H1 (cell line): ENCODE results near the gene GDF15. TPM values are rescaled to one million over a fixed set of nuclear protein-coding genes. Genes with fewer than 3 reads are reported as not detected.

ENCODE experiments used
- CTCF ChIA-PET: fragments of 300-600 bp; sonication (Branson Sonifier 250); formaldehyde crosslinking; loops from one replicate; lab custom pipeline; 2021; ENCODE audit not compliant: partially characterized antibody; lab: Charles Lee
- POLR2A ChIA-PET: fragments of 300-600 bp; sonication (Branson Sonifier 250); formaldehyde crosslinking; loops from one replicate; lab custom pipeline; 2021; ENCODE audit warnings: inconsistent platforms; ENCODE audit not compliant: partially characterized antibody; lab: Charles Lee
- DNase-seq, 2 experiments: peaks; one replicate each; pipeline versions ENCODE4 v3.0.0 to v3.0.0-alpha.2; 2010 to 2022; ENCODE audit warnings: low spot score in 2 of 2, low read depth in 1 of 2, mixed read lengths in 1 of 2
- FAIRE-seq: peaks from 2 replicates; lab custom pipeline; 2011; peaks lifted over from hg19 to GRCh38; lab: Jason Lieb, UNC
- H2AFZ ChIP-seq: 2 replicates; pipeline ENCODE4 v1.8.1; 2012; ENCODE audit warnings: low read length, inconsistent platforms
- H2AK5ac ChIP-seq: 2 replicates; pipeline ENCODE4 v1.6.1; 2013; ENCODE audit warnings: low read depth, low read length
- H2BK120ac ChIP-seq: replicated peaks from 2 replicates; pipeline ENCODE3; 2013; ENCODE audit warnings: low read depth, low read length, inconsistent platforms
- H2BK12ac ChIP-seq: 2 replicates; pipeline ENCODE4 v1.6.1; 2013; ENCODE audit warnings: low read depth, low read length
- H2BK15ac ChIP-seq: 2 replicates; pipeline ENCODE4 v1.6.1; 2013; ENCODE audit warnings: low read length
- H2BK20ac ChIP-seq: 2 replicates; pipeline ENCODE4 v1.6.1; 2013; ENCODE audit warnings: low read length
- H2BK5ac ChIP-seq: 2 replicates; pipeline ENCODE4 v1.6.1; 2013; ENCODE audit warnings: low read depth, low read length
- H3K14ac ChIP-seq: 2 replicates; pipeline ENCODE4 v1.6.1; 2013; ENCODE audit warnings: inconsistent platforms; ENCODE audit not compliant: insufficient read length
- H3K18ac ChIP-seq: 2 replicates; pipeline ENCODE4 v1.6.1; 2013; ENCODE audit warnings: low read length; ENCODE audit errors: extremely low read depth
- H3K23ac ChIP-seq: 2 replicates; pipeline ENCODE4 v1.6.1; 2013; ENCODE audit warnings: inconsistent platforms; ENCODE audit not compliant: insufficient read length
- H3K23me2 ChIP-seq: 2 replicates; pipeline ENCODE4 v1.6.1; 2013; ENCODE audit warnings: low read depth, low read length
- H3K27ac ChIP-seq: 2 replicates; pipeline ENCODE4 v1.6.1; 2011; ENCODE audit warnings: low read depth, low read length, inconsistent platforms
- H3K27me3 ChIP-seq, 4 experiments: replicated peaks in 1 of 4; 1 replicate in 1 of 4; 2 replicates in 3 of 4; pipeline versions ENCODE4 v1.6.1 to v1.8.1; 2011 to 2013; ENCODE audit warnings: low read length in 3 of 4, mild to moderate bottlenecking in 3 of 4, inconsistent platforms in 2 of 4, mixed read lengths in 2 of 4, moderate library complexity in 1 of 4; ENCODE audit not compliant: control insufficient read depth in 3 of 4, insufficient read depth in 3 of 4; ENCODE audit errors: extremely low read depth in 1 of 4
- H3K36me3 ChIP-seq, 4 experiments: 2 replicates each; pipeline versions ENCODE4 v1.6.1 to v1.8.1; 2011 to 2013; ENCODE audit warnings: mild to moderate bottlenecking in 4 of 4, low read length in 3 of 4, moderate library complexity in 2 of 4, control low read depth in 1 of 4, inconsistent platforms in 1 of 4; ENCODE audit not compliant: insufficient read depth in 4 of 4, control insufficient read depth in 2 of 4
- H3K4ac ChIP-seq: replicated peaks from 2 replicates; pipeline ENCODE3; 2013; ENCODE audit warnings: low read length, low read depth, mixed read lengths, inconsistent platforms; ENCODE audit not compliant: insufficient read length
- H3K4me1 ChIP-seq, 4 experiments: replicated peaks in 1 of 4; 1 replicate in 1 of 4; 2 replicates in 3 of 4; pipeline versions ENCODE4 v1.6.1 to v1.8.1; 2011 to 2013; ENCODE audit warnings: low read length in 3 of 4, inconsistent platforms in 2 of 4, mixed read lengths in 1 of 4; ENCODE audit not compliant: insufficient read depth in 4 of 4, control insufficient read depth in 3 of 4
- H3K4me2 ChIP-seq, 2 experiments: 2 replicates each; pipeline versions ENCODE4 v1.6.1 to v1.8.1; 2011 to 2013; ENCODE audit warnings: low read depth in 2 of 2, low read length in 2 of 2, control low read depth in 1 of 2, inconsistent platforms in 1 of 2, mild to moderate bottlenecking in 1 of 2; ENCODE audit not compliant: insufficient read depth in 1 of 2
- H3K4me3 ChIP-seq, 4 experiments: fragments of 200-600, 300-600 bp in 1 of 4; sonication (generic), shearing (Covaris generic), sonication (Bioruptor Twin) in 1 of 4; 2 replicates each; pipeline versions ENCODE4 v1.5.1 to v1.8.1; 2011 to 2016; ENCODE audit warnings: low read length in 4 of 4, low read depth in 3 of 4, control low read depth in 2 of 4, inconsistent platforms in 2 of 4, mild to moderate bottlenecking in 2 of 4, mixed read lengths in 1 of 4, moderate library complexity in 1 of 4; ENCODE audit not compliant: insufficient read depth in 2 of 4; ENCODE audit errors: extremely low read depth in 1 of 4
- H3K56ac ChIP-seq: replicated peaks from 2 replicates; pipeline ENCODE3; 2013; ENCODE audit warnings: low read depth, mild to moderate bottlenecking, mixed read lengths, low read length, inconsistent platforms; ENCODE audit not compliant: insufficient read length
- H3K79me1 ChIP-seq: 2 replicates; pipeline ENCODE4 v1.6.1; 2013; ENCODE audit warnings: low read depth, low read length, control low read depth
- H3K79me2 ChIP-seq, 2 experiments: 2 replicates each; pipeline versions ENCODE4 v1.6.1 to v1.8.1; 2012 to 2013; ENCODE audit warnings: low read length in 2 of 2, mild to moderate bottlenecking in 2 of 2, inconsistent platforms in 1 of 2; ENCODE audit not compliant: insufficient read depth in 2 of 2, control insufficient read depth in 1 of 2
- H3K9ac ChIP-seq, 4 experiments: replicated peaks in 1 of 4; 1 replicate in 1 of 4; 2 replicates in 3 of 4; pipeline versions ENCODE4 v1.6.1 to v1.8.1; 2011 to 2013; ENCODE audit warnings: low read depth in 3 of 4, low read length in 3 of 4, control low read depth in 2 of 4, mild to moderate bottlenecking in 2 of 4, moderate library complexity in 2 of 4, inconsistent platforms in 1 of 4; ENCODE audit errors: extremely low read depth in 1 of 4
- H3K9me3 ChIP-seq, 2 experiments: 2 replicates each; pipeline versions ENCODE4 v1.6.1 to v1.8.1; 2012 to 2013; ENCODE audit warnings: mild to moderate bottlenecking in 2 of 2, moderate library complexity in 2 of 2, control low read depth in 1 of 2, inconsistent platforms in 1 of 2, low read depth in 1 of 2, low read length in 1 of 2, mixed read lengths in 1 of 2; ENCODE audit not compliant: insufficient read depth in 2 of 2
- H4K20me1 ChIP-seq, 2 experiments: replicated peaks in 1 of 2; 2 replicates each; pipeline versions ENCODE3 to v1.8.1; 2011 to 2013; ENCODE audit warnings: inconsistent platforms in 2 of 2, low read length in 2 of 2, mild to moderate bottlenecking in 1 of 2; ENCODE audit not compliant: insufficient read depth in 2 of 2, control insufficient read depth in 1 of 2
- H4K5ac ChIP-seq: 2 replicates; pipeline ENCODE4 v1.6.1; 2013; ENCODE audit warnings: low read length, low read depth, mixed read lengths, inconsistent platforms; ENCODE audit not compliant: insufficient read length
- H4K8ac ChIP-seq: 2 replicates; pipeline ENCODE4 v1.8.0; 2013; ENCODE audit warnings: mild to moderate bottlenecking, moderate library complexity, low read length, inconsistent platforms; ENCODE audit not compliant: insufficient read depth; ENCODE audit errors: extremely low read depth
- H4K91ac ChIP-seq: replicated peaks from 2 replicates; pipeline ENCODE3; 2013; ENCODE audit warnings: low read length, mixed read lengths, inconsistent platforms; ENCODE audit not compliant: insufficient read length
- CHD1 ChIP-seq: IDR thresholded peaks from 2 replicates; pipeline ENCODE4 v1.6.1; 2012; ENCODE audit warnings: low read depth, low read length, improper control_type of control experiment
- CHD2 ChIP-seq: IDR thresholded peaks from 2 replicates; pipeline ENCODE4 v1.6.1; 2012; ENCODE audit warnings: low read length, improper control_type of control experiment
- EZH2 ChIP-seq: fragments of 200-600 bp; sonication (generic); IDR thresholded peaks from 2 replicates; pipeline ENCODE4 v1.7.1; 2012; ENCODE audit warnings: low read depth, mild to moderate bottlenecking, moderate library complexity, low read length, inconsistent platforms; ENCODE audit not compliant: severe bottlenecking
- HDAC6 ChIP-seq: IDR thresholded peaks from one replicate; pipeline ENCODE4 v1.7.1; 2012; ENCODE audit warnings: low read depth, mild to moderate bottlenecking, inconsistent platforms, low read length, moderate library complexity
- KDM5A ChIP-seq: fragments of 200-600 bp; IDR thresholded peaks from 2 replicates; pipeline ENCODE4 v1.7.1; 2012; ENCODE audit warnings: mild to moderate bottlenecking, low read length, inconsistent platforms, mixed read lengths
- RNF2 ChIP-seq: fragments of 200-900, 300-1000 bp; sonication (generic); IDR thresholded peaks from 2 replicates; pipeline ENCODE4 v1.7.1; 2016; ENCODE audit warnings: borderline replicate concordance, low read depth, mild to moderate bottlenecking, antibody characterized with exemption, low read length; ENCODE audit not compliant: poor library complexity, severe bottlenecking; ENCODE audit errors: missing control alignments
- SIN3A ChIP-seq, 2 experiments: IDR thresholded peaks in 1 of 2; conservative IDR thresholded peaks in 1 of 2; 2 replicates each; pipeline ENCODE4 v1.6.1; 2011 to 2012; ENCODE audit warnings: low read length in 2 of 2, improper control_type of control experiment in 1 of 2, low read depth in 1 of 2, mild to moderate bottlenecking in 1 of 2
- SIRT6 ChIP-seq: IDR thresholded peaks from one replicate; pipeline ENCODE4 v1.7.1; 2012; ENCODE audit warnings: low read length, inconsistent platforms
- TAF7 ChIP-seq: optimal IDR thresholded peaks from 2 replicates; pipeline ENCODE3; 2011; ENCODE audit warnings: low read depth, mild to moderate bottlenecking, inconsistent platforms, low read length, moderate library complexity, borderline replicate concordance
- USF2 ChIP-seq: IDR thresholded peaks from 2 replicates; pipeline ENCODE4 v1.6.1; 2011; ENCODE audit warnings: low read length, improper control_type of control experiment
- YY1 ChIP-seq: IDR thresholded peaks from 2 replicates; pipeline ENCODE4 v1.6.1; 2011; ENCODE audit warnings: low read depth, mild to moderate bottlenecking, low read length
- WGBS, 2 experiments: shearing (Covaris generic) in 1 of 2; methylation state at CpG; one replicate each; pipeline versions ENCODE4 v1.1.6 to v1.1.7; 2013 to 2015; ENCODE audit warnings: low lambda C conversion rate in 2 of 2, mixed read lengths in 2 of 2, inconsistent platforms in 1 of 2, low coverage in 1 of 2, missing lambda C conversion rate in 1 of 2; ENCODE audit not compliant: insufficient replicate concordance in 2 of 2, insufficient coverage in 1 of 2, insufficient read length in 1 of 2; ENCODE audit errors: extremely low coverage in 1 of 2, missing lambda C conversion rate in 1 of 2; 5-methylcytosine and 5-hydroxymethylcytosine counted together
- polyA plus RNA-seq, 7 experiments: library from polyadenylated mRNA; depleted of rRNA in 3 of 7; stranded (reverse) in 5 of 7; unstranded in 2 of 7; fragments of >200 nt in 5 of 7; fragments of 200-250 nt in 2 of 7; gene quantifications; 1 replicate in 5 of 7; 2 replicates in 1 of 7; 4 replicates in 1 of 7; pipeline versions ENCODE4 v1.2.1 to v1.2.3, GENCODE V29; 2011 to 2013; ENCODE audit warnings: missing spikeins in 2 of 7, mixed read lengths in 2 of 7
- total RNA-seq: library from RNA; stranded (reverse); fragmentation: NEBNext Ultra II Directional; extraction: Animal tissue kit (Norgen Biotek cat#: 25700); gene quantifications from 2 replicates; pipeline ENCODE4 v1.2.1, GENCODE V29; 2021

GDF15 gene
- total and polyA plus RNA-seq, 2 of the 8 experiments (the other 6 are each of a cell fraction or from before 2014, with no cell fraction given): 4.1 to 8.5 TPM

- H2AFZ ChIP-seq: no peak overlapping the region
- H3K18ac ChIP-seq: no peak overlapping the region
- H2BK20ac ChIP-seq: no peak overlapping the region
- 0 out of 7 replicates have a peak overlapping the region, but pooled peaks of 1 of the 4 experiments have one; percentile 4 for H3K9ac ChIP-seq
- FAIRE-seq: no peak
- ChIA-PET POLR2A (interaction anchor here (0.7 to 20.2 kb wide), 10 partner anchors 12 to 577 kb away, joined by 3 to 224 read pairs (median 4); partner anchors contain the start of genes COPE, DDX49, IQCN and JUND), CTCF (interaction anchor here (0.7 to 5.1 kb wide), 14 partner anchors 8 to 80 kb away, joined by 3 to 47 read pairs (median 5); partner anchors contain the start of genes GDF15, IQCN and LRRC25)
- peaks cover 0 to 14% (median 8%) of the 10 kb centered on the region in 4 experiments; a peak in 5 of 7 replicates for H3K4me1 ChIP-seq
- H2BK120ac ChIP-seq: no peak overlapping the region
- no peak for TF ChIP-seq TAF7
- no peak for TF ChIP-seq YY1
- no peak for TF ChIP-seq USF2
- TF ChIP-seq EZH2: no peak
- no peak for TF ChIP-seq RNF2
- no peak for TF ChIP-seq CHD1
- TF ChIP-seq HDAC6: no peak
- no peak for TF ChIP-seq SIRT6
- TF ChIP-seq CHD2: no peak
- no peak for TF ChIP-seq SIN3A (conservative IDR thresholded peaks at IDR 0.05 in 1 of 2, IDR thresholded peaks at IDR 0.05 in 1 of 2; ENCODE audit: low read depth in 1 of 2, low read length in 2 of 2)
- TF ChIP-seq KDM5A: no peak
- H2BK15ac ChIP-seq: peak overlapping the region; percentile 92; the same call in 1 of the 2 replicates
- WGBS, 2 experiments: 95% methylated on average over 8 of the region's 8 CpGs; no CpG with 5 or more reads in 1 of the 2 experiments
- H3K27ac ChIP-seq: no peak overlapping the region
- H3K79me2 ChIP-seq: peaks cover 0 to 4% of the 10 kb centered on the region in 2 experiments; a peak in 1 of 4 replicates
- H3K9me3 ChIP-seq: no peaks in the 10 kb centered on the region
- H2BK12ac ChIP-seq: peak overlapping the region; percentile 92; the same call in 1 of the 2 replicates
- peak overlapping the region; percentile 71 for H2AK5ac ChIP-seq
- H4K20me1 ChIP-seq: no peaks in the 10 kb centered on the region
- peak overlapping the region in 1 of 2 experiments; percentile 79; a peak in 1 of 4 replicates for H3K4me2 ChIP-seq
- H4K91ac ChIP-seq: no peak overlapping the region
- no peak overlapping the region for H3K14ac ChIP-seq
- no peaks in the 10 kb centered on the region for H3K36me3 ChIP-seq
- H3K4ac ChIP-seq: peak overlapping the region; percentile 9
- H3K23me2 ChIP-seq: peaks cover 11% of the 10 kb centered on the region
- H3K56ac ChIP-seq: no peak overlapping the region
- no peak overlapping the region for H4K8ac ChIP-seq
- DNase-seq: no peak
- H4K5ac ChIP-seq: no peak overlapping the region
- H3K23ac ChIP-seq: no peak overlapping the region
- no peak overlapping the region for H2BK5ac ChIP-seq
- no peaks in the 10 kb centered on the region for H3K79me1 ChIP-seq
- H3K4me3 ChIP-seq: no peak overlapping the region
- 0 out of 7 replicates have a peak, but pooled peaks cover 0 to 2% (median 0%) of the 10 kb centered on the region in 4 experiments for H3K27me3 ChIP-seq
These were observed 43.8 kb upstream of the GDF15 start for GRCh38 chr19:18342090-18342632.
